Fibroblast of mammary gland (primary cell): ENCODE measurements around the gene GMPS.
"Not testable (repeated sequence)": the region's sequence is repeated elsewhere in the genome, so short reads cannot be mapped to it uniquely, and the experiment has no call there.

Experiments
- DNase-seq: peaks from one replicate; pipeline ENCODE4 v3.0.0-alpha.2; 2010; ENCODE audit warnings: low read depth
- H3K4me3 ChIP-seq: 2 replicates; pipeline ENCODE4 v1.5.1; 2011; ENCODE audit warnings: low read depth, mild to moderate bottlenecking, low read length, moderate library complexity; ENCODE audit not compliant: control insufficient read depth
- CTCF ChIP-seq: conservative IDR thresholded peaks from 2 replicates; pipeline ENCODE4 v1.5.1; 2011; ENCODE audit warnings: low read depth, low read length, inconsistent platforms; ENCODE audit not compliant: control insufficient read depth, insufficient read depth

GMPS gene

GRCh38 chr3:155876503-155876902, 6.1 kb downstream of the GMPS start:
- TF ChIP-seq CTCF = no peak
- DNase-seq = no peak
- no peak overlapping the region for H3K4me3 ChIP-seq

GRCh38 chr3:155880286-155880685, 9.8 kb downstream of the GMPS start:
- DNase-seq = no peak
- no peak for TF ChIP-seq CTCF
- H3K4me3 ChIP-seq = no peak overlapping the region

GRCh38 chr3:155884292-155884691, 13.8 kb downstream of the GMPS start:
- DNase-seq = no peak

GRCh38 chr3:155885292-155885691, 14.8 kb downstream of the GMPS start:
- no peak for TF ChIP-seq CTCF
- H3K4me3 ChIP-seq = no peak overlapping the region
- DNase-seq = no peak

More at GRCh38 chr3:155884292-155884691, 13.8 kb downstream of the GMPS start:
- no peak for TF ChIP-seq CTCF
- H3K4me3 ChIP-seq = no peak overlapping the region

- not testable (repeated sequence) for DNase-seq, H3K4me3 ChIP-seq
These were observed 15.9 kb downstream of the GMPS start for GRCh38 chr3:155886348-155886747.

GRCh38 chr3:155886915-155887314, 16.5 kb downstream of the GMPS start:
- no peak for TF ChIP-seq CTCF
- H3K4me3 ChIP-seq = no peak overlapping the region
- DNase-seq = no peak

- H3K4me3 ChIP-seq = no peak overlapping the region
- TF ChIP-seq CTCF = no peak
- no peak for DNase-seq
These were observed 18.8 kb downstream of the GMPS start for GRCh38 chr3:155889212-155889611.
